Measurements from ENCODE around the gene FRMPD3.

Gene FRMPD3

GRCh38 chrX:107442914-107443527, 6.4 kb upstream of the FRMPD3 start:
- TF ChIP-seq, protein P1, sequence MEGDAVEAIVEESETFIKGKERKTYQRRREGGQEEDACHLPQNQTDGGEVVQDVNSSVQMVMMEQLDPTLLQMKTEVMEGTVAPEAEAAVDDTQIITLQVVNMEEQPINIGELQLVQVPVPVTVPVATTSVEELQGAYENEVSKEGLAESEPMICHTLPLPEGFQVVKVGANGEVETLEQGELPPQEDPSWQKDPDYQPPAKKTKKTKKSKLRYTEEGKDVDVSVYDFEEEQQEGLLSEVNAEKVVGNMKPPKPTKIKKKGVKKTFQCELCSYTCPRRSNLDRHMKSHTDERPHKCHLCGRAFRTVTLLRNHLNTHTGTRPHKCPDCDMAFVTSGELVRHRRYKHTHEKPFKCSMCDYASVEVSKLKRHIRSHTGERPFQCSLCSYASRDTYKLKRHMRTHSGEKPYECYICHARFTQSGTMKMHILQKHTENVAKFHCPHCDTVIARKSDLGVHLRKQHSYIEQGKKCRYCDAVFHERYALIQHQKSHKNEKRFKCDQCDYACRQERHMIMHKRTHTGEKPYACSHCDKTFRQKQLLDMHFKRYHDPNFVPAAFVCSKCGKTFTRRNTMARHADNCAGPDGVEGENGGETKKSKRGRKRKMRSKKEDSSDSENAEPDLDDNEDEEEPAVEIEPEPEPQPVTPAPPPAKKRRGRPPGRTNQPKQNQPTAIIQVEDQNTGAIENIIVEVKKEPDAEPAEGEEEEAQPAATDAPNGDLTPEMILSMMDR (IDR thresholded peaks at IDR 0.05; ENCODE audit: extremely low read depth, insufficient read depth, missing control alignments): no peak
- in situ Hi-C loops (cut with MboI; ENCODE audit: low pct_unique_long_range_greater_than_20kb, low sequenced_read_pairs, unreplicated experiment): no loop called here
- no peak for DNase-seq (ENCODE audit: low spot score)

GRCh38 chrX:107445146-107445545, 4.3 kb upstream of the FRMPD3 start:
- TF ChIP-seq, protein P1 (IDR thresholded peaks at IDR 0.05; ENCODE audit: extremely low read depth, insufficient read depth, missing control alignments): no peak
- in situ Hi-C loops (cut with MboI; ENCODE audit: low pct_unique_long_range_greater_than_20kb, low sequenced_read_pairs, unreplicated experiment): no loop called here
- DNase-seq (ENCODE audit: low spot score): no peak

DNA sequence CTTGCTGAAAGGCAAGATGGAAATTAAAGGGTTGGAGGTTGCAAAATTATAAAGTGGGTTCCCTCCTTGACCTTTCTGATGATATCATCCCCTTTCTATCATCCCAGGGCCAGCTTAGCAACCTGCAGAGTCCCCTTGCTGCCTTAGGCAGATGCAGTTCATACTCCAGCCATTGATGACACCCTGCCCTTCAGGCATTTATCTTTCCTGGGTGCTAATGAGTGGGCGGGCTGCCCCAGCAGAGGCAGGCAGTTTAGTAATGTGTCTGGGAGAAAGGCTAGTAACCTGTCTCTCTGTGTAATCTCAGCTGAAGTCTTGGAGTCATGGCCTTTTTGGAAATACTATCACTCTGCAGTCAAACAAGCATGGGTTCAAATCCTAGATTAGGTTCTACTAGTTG, 3.8 kb upstream of the FRMPD3 start:
- DNase-seq (ENCODE audit: low spot score): no peak
- TF ChIP-seq, protein P1 (IDR thresholded peaks at IDR 0.05; ENCODE audit: extremely low read depth, insufficient read depth, missing control alignments): no peak
- in situ Hi-C loops (cut with MboI; ENCODE audit: low pct_unique_long_range_greater_than_20kb, low sequenced_read_pairs, unreplicated experiment): no loop called here

DNA sequence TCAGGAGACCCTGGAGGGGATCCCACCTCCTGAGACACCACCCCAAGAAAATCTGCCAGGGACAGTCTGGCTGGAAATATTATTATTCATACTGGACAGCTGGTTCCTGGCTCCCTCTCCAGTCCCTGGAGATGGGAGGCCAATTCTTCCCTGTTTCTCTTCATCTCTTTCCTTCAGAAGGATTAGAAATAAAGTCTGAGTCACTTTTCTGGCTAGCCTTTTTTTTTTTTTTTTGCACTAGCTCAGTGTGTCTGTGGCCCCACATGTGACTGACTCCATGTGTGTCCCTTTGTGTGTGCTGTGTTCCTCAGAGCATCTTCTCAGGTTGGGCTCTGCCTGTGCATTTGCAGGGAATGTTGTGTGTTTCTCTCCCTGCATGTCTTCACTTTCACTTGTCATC, 1.8 kb upstream of the FRMPD3 start:
- DNase-seq (ENCODE audit: low spot score): no peak
- in situ Hi-C loops (cut with MboI; ENCODE audit: low pct_unique_long_range_greater_than_20kb, low sequenced_read_pairs, unreplicated experiment): no loop called here

DNA sequence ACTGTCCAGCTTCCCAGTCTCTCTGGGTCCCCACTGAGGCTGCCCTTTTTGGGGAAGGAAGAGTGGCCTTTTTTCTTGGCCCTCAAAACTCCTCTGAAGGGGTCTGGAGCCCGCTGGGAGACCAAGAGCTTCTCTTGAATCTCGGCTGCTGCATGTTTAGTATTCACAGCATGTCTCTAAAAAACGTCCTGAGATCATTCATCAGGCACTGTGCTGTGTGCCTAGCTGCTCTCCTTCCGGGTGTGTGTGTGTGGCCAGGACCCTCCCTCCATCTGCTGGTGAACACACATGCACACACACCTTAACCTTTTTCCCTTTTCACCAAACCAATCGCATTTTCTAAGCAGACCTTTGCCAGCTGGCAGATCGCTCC, 841 bp upstream of the FRMPD3 start:
- TF ChIP-seq, protein P1 (IDR thresholded peaks at IDR 0.05; ENCODE audit: extremely low read depth, insufficient read depth, missing control alignments): no peak
- no peak for DNase-seq (ENCODE audit: low spot score)
- in situ Hi-C loops (cut with MboI; ENCODE audit: low pct_unique_long_range_greater_than_20kb, low sequenced_read_pairs, unreplicated experiment): no loop called here

More for the DNA sequence above, 1.8 kb upstream of the FRMPD3 start:
- TF ChIP-seq, protein P1 (IDR thresholded peaks at IDR 0.05; ENCODE audit: extremely low read depth, insufficient read depth, missing control alignments): no peak

- in situ Hi-C loops (cut with MboI; ENCODE audit: low pct_unique_long_range_greater_than_20kb, low sequenced_read_pairs, unreplicated experiment): no loop called here
- TF ChIP-seq, protein P1 (IDR thresholded peaks at IDR 0.05; ENCODE audit: extremely low read depth, insufficient read depth, missing control alignments): no peak
- no peak for DNase-seq (ENCODE audit: low spot score)
Measured at GRCh38 chrX:107450823-107451509, 1.5 kb downstream of the FRMPD3 start.
